Mesothelial cell of epicardium (in vitro differentiated cells): Measurements from ENCODE around the gene CAPSL. TPM values are rescaled to one million over a fixed set of nuclear protein-coding genes. Genes with fewer than 3 reads are reported as not detected.
"Not testable (repeated sequence)": the region's sequence is repeated elsewhere in the genome, so short reads cannot be mapped to it uniquely, and the experiment has no call there.

Experiments
- DNase-seq, 2 experiments: peaks; one replicate each; pipeline ENCODE4 v3.0.0; 2021; ENCODE audit warnings: low spot score in 2 of 2; ENCODE audit not compliant: unreplicated experiment in 2 of 2
- H3K27ac Mint-ChIP-seq: 2 replicates; pipeline ENCODE4 v1.8.0; 2021; ENCODE audit warnings: mixed read lengths
- H3K27me3 Mint-ChIP-seq: 2 replicates; pipeline ENCODE4 v1.8.0; 2021; ENCODE audit warnings: low read depth, mixed read lengths
- H3K36me3 Mint-ChIP-seq: 2 replicates; pipeline ENCODE4 v1.8.0; 2021; ENCODE audit warnings: mixed read lengths
- H3K4me1 Mint-ChIP-seq: 2 replicates; pipeline ENCODE4 v1.8.0; 2021; ENCODE audit warnings: mixed read lengths
- H3K4me3 Mint-ChIP-seq: 2 replicates; pipeline ENCODE4 v1.8.0; 2021; ENCODE audit warnings: mild to moderate bottlenecking, moderate library complexity, mixed read lengths
- H3K9me3 Mint-ChIP-seq: 2 replicates; pipeline ENCODE4 v1.8.0; 2021; ENCODE audit warnings: mixed read lengths
- total RNA-seq: library from RNA; stranded (reverse); gene quantifications from 3 replicates; pipeline ENCODE4 v1.2.1, GENCODE V29; 2021
- TF ChIP-seq, protein P1 (sequence below): fragments of 200-600 bp; sonication (generic); IDR thresholded peaks from one replicate; pipeline ENCODE4 v1.5.0; 2021; ENCODE audit warnings: antibody characterized with exemption; ENCODE audit not compliant: unreplicated experiment

CAPSL gene
- total RNA-seq, 1 donor from 2014 or later = not detected

DNA sequence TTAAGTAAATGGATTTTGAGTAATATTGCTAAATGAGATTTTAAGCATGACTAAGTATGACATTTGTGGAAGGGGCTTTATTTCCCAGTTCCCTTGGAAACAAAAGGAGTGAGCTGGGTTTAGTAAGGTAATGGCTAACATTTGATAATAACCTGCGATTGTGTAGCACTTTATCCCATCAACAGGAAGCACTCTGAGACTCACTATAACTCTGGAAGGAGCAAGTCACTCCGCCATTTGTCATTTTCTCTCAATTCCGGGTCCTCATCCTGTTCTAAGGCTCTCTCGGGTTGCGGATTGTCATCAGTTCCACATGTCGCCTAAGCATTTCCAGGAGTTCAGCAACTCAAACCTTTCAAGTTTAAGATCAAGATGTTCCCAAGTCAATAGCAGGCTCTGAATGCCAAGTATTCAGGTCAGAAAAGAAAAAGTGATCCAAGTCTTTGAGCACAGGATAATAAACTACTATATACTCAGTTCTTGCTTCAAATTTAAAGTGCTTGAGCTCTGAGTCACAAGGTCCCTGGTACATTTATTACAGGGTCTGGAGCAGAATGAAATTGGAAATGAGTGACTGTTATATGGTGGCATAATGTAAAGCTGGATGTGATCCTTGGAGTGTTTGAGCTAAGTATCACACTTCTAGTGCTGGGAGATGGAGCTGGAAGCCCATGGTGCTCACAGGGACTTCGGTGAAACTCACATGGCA, 39.3 kb downstream of the CAPSL start:
- Mint-ChIP-seq H3K4me1 (no peaks in the 10 kb centered on the region), H3K27ac (no peak overlapping the region), H3K9me3 (peaks cover 4% of the 10 kb centered on the region), H3K36me3 (no peaks in the 10 kb centered on the region), H3K27me3 (peaks cover 2% of the 10 kb centered on the region), H3K4me3 (no peak overlapping the region)
- TF ChIP-seq, protein P1, sequence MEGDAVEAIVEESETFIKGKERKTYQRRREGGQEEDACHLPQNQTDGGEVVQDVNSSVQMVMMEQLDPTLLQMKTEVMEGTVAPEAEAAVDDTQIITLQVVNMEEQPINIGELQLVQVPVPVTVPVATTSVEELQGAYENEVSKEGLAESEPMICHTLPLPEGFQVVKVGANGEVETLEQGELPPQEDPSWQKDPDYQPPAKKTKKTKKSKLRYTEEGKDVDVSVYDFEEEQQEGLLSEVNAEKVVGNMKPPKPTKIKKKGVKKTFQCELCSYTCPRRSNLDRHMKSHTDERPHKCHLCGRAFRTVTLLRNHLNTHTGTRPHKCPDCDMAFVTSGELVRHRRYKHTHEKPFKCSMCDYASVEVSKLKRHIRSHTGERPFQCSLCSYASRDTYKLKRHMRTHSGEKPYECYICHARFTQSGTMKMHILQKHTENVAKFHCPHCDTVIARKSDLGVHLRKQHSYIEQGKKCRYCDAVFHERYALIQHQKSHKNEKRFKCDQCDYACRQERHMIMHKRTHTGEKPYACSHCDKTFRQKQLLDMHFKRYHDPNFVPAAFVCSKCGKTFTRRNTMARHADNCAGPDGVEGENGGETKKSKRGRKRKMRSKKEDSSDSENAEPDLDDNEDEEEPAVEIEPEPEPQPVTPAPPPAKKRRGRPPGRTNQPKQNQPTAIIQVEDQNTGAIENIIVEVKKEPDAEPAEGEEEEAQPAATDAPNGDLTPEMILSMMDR = no peak
- DNase-seq = no peak

DNA sequence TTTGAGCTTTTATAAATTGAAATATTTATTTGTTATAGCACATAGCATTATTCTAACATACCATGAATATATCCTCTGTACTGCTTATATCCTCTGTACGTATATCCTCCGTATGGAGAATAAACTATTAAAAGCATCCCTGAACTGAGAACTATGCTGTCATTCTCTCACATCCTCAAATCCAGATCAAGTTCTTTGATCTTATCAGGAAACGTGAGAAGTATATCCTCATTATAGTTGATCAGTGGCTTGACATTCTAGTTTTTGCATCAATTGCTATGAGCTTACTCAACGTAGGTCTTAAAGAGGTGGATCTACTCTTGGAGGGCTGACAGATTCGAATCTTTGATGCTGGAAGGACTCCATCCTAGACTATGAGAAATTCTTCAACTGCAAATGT, 44.3 kb downstream of the CAPSL start:
- Mint-ChIP-seq H3K27me3 (no peaks in the 10 kb centered on the region), H3K4me1 (peaks cover 5% of the 10 kb centered on the region), H3K27ac (no peak overlapping the region), H3K36me3 (no peaks in the 10 kb centered on the region), H3K9me3 (no peaks in the 10 kb centered on the region), H3K4me3 (no peak overlapping the region)
- DNase-seq = no peak
- TF ChIP-seq, protein P1 = no peak

DNA sequence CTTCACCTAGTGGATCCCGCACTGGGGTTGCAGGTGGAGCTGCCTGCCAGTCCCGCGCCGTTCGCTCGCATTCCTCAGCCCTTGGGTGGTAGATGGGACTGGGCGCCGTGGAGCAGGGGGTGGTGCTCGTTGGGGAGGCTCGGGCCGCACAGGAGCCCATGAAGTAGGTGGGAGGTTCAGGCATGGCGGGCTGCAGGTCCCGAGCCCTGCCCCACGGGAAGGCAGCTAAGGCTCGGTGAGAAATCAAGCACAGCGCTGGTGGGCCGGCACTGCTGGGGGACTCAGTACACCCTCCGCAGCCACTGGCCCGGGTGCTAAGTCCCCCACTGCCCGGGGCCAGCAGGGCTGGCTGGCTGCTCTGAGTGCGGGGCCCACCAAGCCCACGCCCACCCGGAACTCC, 45.6 kb downstream of the CAPSL start:
- H3K4me1 Mint-ChIP-seq, H3K36me3 Mint-ChIP-seq, H3K4me3 Mint-ChIP-seq, DNase-seq, H3K27ac Mint-ChIP-seq, H3K9me3 Mint-ChIP-seq, H3K27me3 Mint-ChIP-seq: not testable (repeated sequence)

DNA sequence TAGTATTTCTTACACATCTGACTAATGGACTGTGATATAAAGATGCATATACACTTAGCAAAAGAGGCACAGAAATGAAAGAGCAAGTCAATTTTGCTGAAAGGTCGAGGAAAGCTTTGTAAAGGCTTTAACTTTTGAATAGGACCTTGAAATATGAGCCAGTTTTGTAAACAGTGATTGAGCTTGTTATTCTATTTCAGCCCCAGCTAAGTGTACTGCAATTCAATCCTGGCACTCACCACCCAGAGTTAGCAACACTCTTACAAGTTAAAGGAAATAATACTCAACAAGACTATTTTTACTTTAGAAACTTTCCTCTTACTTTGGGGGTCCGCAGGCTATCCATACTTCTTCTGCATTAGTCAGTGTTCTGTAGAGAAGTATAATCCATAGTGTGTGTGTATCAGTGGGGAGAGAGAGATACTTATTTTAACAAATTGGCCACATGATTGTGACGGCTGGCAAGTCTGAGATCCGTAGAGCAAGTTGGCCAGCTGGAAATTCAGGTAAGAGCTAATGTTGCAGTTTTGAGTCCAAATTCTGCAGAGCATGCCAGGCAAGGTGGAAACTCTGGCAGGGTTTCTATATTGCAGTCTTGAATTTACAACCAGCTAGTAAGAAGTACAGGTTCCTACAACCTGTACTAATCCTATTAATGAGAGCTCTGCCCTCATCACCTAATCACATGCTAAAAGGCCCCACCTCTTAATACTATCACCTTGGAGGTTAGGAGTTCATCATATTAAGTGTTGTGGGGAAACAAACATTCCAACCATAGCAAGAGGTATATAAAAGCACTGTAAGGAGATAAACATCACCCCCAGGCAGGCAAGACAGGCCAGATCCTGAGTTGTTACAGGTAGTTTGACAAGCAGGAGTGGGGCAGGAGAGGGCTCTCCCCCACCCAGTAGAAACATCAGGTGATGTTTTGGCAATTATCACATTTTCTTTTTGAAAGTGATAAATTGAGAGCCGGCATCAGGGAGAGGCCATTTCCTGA, 48.1 kb downstream of the CAPSL start:
- no peak for DNase-seq
- Mint-ChIP-seq H3K36me3 (no peaks in the 10 kb centered on the region), H3K27ac (no peak overlapping the region), H3K4me1 (peaks cover 5% of the 10 kb centered on the region), H3K9me3 (no peaks in the 10 kb centered on the region), H3K4me3 (no peak overlapping the region), H3K27me3 (no peaks in the 10 kb centered on the region)
- TF ChIP-seq, protein P1 = no peak

DNA sequence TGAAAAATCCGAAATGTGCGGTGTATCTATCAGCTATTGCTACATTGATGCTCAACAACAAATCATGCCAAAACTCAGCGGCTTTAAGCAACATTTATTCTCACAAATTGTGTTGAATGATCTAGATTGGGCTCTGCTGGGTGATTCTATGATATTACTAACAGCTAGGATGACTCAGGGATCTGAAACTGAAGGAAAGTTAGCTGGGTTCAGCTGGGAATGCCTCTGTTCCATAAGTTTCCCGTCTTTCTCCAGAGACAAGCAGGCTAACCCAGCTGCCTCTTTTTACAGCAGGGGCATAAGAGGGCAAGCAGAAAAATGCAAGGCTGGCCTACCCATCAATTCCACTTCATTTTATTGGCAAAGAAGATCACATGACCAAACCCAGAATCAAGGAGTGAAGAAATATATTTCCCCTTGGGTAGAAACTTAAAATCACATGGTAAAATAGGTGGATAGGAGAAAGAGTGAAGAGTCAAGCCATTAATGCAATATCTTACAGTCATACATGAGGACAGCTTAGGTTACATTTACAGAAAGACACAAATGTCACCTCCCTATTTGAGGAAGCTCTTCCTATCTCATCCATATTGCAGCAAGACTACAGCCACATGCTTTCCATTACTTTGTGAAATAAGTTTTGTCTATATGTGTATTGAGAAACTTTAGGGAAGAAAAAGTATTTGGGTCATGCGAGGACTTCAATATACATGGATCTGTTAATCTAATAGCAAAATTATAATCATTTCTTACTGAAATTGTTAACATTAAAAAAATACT, 50.9 kb downstream of the CAPSL start:
- no peak for DNase-seq
- TF ChIP-seq, protein P1 = no peak
- Mint-ChIP-seq H3K27ac (no peak overlapping the region), H3K4me3 (no peak overlapping the region), H3K4me1 (peaks cover 5% of the 10 kb centered on the region), H3K9me3 (no peaks in the 10 kb centered on the region), H3K36me3 (no peaks in the 10 kb centered on the region), H3K27me3 (no peaks in the 10 kb centered on the region)
